ENCODE measurements around the gene SEC61G.

- TF ChIP-seq ZFP3 (CRISPR knock-in tag; IDR thresholded peaks at IDR 0.05) (no peak), TCF4 (CRISPR knock-in tag; IDR thresholded peaks at IDR 0.05; ENCODE audit: borderline replicate concordance) (no peak), POU6F1 (CRISPR knock-in tag; IDR thresholded peaks at IDR 0.05; ENCODE audit: borderline replicate concordance, low read depth) (no peak), CREB5 (CRISPR knock-in tag; IDR thresholded peaks at IDR 0.05; ENCODE audit: low read depth) (no peak)
Measured at GRCh38 chr7:54729107-54729506, 29.9 kb downstream of the SEC61G start.
